NCI-H526 treated with DMSO at 0.1 percent for 48 hours (cell line): ENCODE data around the gene KIAA0825.

Experiments
- DNase-seq: peaks from one replicate; lab custom pipeline; 2025; lab: John Stamatoyannopoulos, UW

Gene KIAA0825

GRCh38 chr5:94508461-94509148 is 109.8 kb downstream of the KIAA0825 start:
- no peak for DNase-seq

GRCh38 chr5:94505327-94506068 is 112.9 kb downstream of the KIAA0825 start:
- no peak for DNase-seq

- DNase-seq, result no peak
Measured at GRCh38 chr5:94503677-94504076, 114.7 kb downstream of the KIAA0825 start.

- DNase-seq, result no peak
Measured at GRCh38 chr5:94501365-94501764, 117.0 kb downstream of the KIAA0825 start.

- DNase-seq, result no peak
Measured at GRCh38 chr5:94499806-94500205, 118.6 kb downstream of the KIAA0825 start.

- no peak for DNase-seq
Measured at GRCh38 chr5:94498199-94498598, 120.2 kb downstream of the KIAA0825 start.

GRCh38 chr5:94485067-94485466 is 133.3 kb downstream of the KIAA0825 start:
- no peak for DNase-seq

- no peak for DNase-seq
Measured at GRCh38 chr5:94481059-94481458, 137.3 kb downstream of the KIAA0825 start.

- DNase-seq, result no peak
Measured at GRCh38 chr5:94480486-94480885, 137.9 kb downstream of the KIAA0825 start.

- DNase-seq, result no peak
Measured at GRCh38 chr5:94473936-94474335, 144.5 kb downstream of the KIAA0825 start.

GRCh38 chr5:94471521-94471920 is 146.9 kb downstream of the KIAA0825 start:
- DNase-seq, result no peak

GRCh38 chr5:94470802-94471201 is 147.6 kb downstream of the KIAA0825 start:
- DNase-seq, result no peak

- DNase-seq, result no peak
Measured at GRCh38 chr5:94469894-94470329, 148.5 kb downstream of the KIAA0825 start.

GRCh38 chr5:94467954-94468930 is 150.2 kb downstream of the KIAA0825 start:
- DNase-seq, result peak; percentile 76

- DNase-seq, result peak; percentile 15
Measured at GRCh38 chr5:94467346-94467953, 151.0 kb downstream of the KIAA0825 start.

GRCh38 chr5:94463739-94464138 is 154.7 kb downstream of the KIAA0825 start:
- no peak for DNase-seq

- no peak for DNase-seq
Measured at GRCh38 chr5:94461131-94461530, 157.3 kb downstream of the KIAA0825 start.

- DNase-seq, result no peak
Measured at GRCh38 chr5:94459915-94460314, 158.5 kb downstream of the KIAA0825 start.

- no peak for DNase-seq
Measured at GRCh38 chr5:94457788-94458187, 160.6 kb downstream of the KIAA0825 start.

GRCh38 chr5:94445726-94446125 is 172.7 kb downstream of the KIAA0825 start:
- DNase-seq, result no peak

GRCh38 chr5:94442991-94443390 is 175.4 kb downstream of the KIAA0825 start:
- DNase-seq, result no peak

GRCh38 chr5:94442076-94442475 is 176.3 kb downstream of the KIAA0825 start:
- DNase-seq, result no peak
